ENCODE results near the gene RECQL5.

Gene RECQL5

DNA sequence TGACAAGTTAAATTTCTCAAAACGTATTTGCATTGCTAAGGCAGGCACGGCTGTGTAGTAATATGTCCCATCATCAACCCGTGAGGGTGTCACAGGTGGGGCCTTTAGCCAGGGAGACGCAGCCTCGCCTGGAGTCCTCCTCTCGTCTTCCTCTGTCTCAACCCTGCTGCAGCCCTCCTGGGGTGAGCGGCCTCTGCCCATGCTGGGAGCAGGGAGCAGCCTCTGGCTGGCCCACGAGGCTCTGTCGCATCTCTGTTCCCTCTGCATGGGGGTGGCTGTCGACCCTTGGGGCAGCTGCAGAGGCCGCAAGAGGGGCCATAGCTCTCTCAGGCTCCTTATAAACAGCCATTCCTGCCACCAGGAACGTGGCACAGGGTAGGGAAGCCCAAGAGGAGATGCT is 34.5 kb downstream of the RECQL5 start:
- no peak for DNase-seq (ENCODE audit: extremely low spot score)
- POLR2A ChIA-PET: interaction anchor here (1.1 to 2.0 kb wide), 3 partner anchors 20 to 147 kb away, joined by 5 to 8 read pairs (median 6); a partner anchor contains a TSS
- TF ChIP-seq FOXA1 (IDR thresholded peaks at IDR 0.05) (no peak), LEF1 (IDR thresholded peaks at IDR 0.05; ENCODE audit: borderline replicate concordance) (no peak), SP1 (IDR thresholded peaks at IDR 0.05) (no peak), L3MBTL2 (conservative IDR thresholded peaks at IDR 0.05) (no peak), SUZ12 (IDR thresholded peaks at IDR 0.05) (no peak)
- CTCF ChIA-PET: interaction anchor here (0.7 to 3.4 kb wide), 18 partner anchors 10 to 202 kb away, joined by 3 to 93 read pairs (median 10); a partner anchor contains a TSS

GRCh38 chr17:75631353-75631752 is 35.6 kb downstream of the RECQL5 start:
- CTCF ChIA-PET: no interaction called here
- TF ChIP-seq NFRKB (IDR thresholded peaks at IDR 0.05): no peak
- TF ChIP-seq ARNT (IDR thresholded peaks at IDR 0.05): no peak
- TF ChIP-seq ZNF384 (IDR thresholded peaks at IDR 0.05): no peak
- TF ChIP-seq LEF1 (IDR thresholded peaks at IDR 0.05; ENCODE audit: borderline replicate concordance): no peak
- TF ChIP-seq SUZ12 (IDR thresholded peaks at IDR 0.05): no peak
- TF ChIP-seq L3MBTL2 (conservative IDR thresholded peaks at IDR 0.05): no peak
- no peak for TF ChIP-seq FOXM1 (IDR thresholded peaks at IDR 0.05; ENCODE audit: borderline replicate concordance)
- no peak for TF ChIP-seq FOXK2 (IDR thresholded peaks at IDR 0.05)
- no peak for TF ChIP-seq BHLHE40 (IDR thresholded peaks at IDR 0.05; ENCODE audit: borderline replicate concordance)
- TF ChIP-seq SP1 (IDR thresholded peaks at IDR 0.05): no peak
- no peak for TF ChIP-seq CTBP1 (IDR thresholded peaks at IDR 0.05; ENCODE audit: borderline replicate concordance)
- POLR2A ChIA-PET: no interaction called here
- DNase-seq (ENCODE audit: extremely low spot score): no peak

DNA sequence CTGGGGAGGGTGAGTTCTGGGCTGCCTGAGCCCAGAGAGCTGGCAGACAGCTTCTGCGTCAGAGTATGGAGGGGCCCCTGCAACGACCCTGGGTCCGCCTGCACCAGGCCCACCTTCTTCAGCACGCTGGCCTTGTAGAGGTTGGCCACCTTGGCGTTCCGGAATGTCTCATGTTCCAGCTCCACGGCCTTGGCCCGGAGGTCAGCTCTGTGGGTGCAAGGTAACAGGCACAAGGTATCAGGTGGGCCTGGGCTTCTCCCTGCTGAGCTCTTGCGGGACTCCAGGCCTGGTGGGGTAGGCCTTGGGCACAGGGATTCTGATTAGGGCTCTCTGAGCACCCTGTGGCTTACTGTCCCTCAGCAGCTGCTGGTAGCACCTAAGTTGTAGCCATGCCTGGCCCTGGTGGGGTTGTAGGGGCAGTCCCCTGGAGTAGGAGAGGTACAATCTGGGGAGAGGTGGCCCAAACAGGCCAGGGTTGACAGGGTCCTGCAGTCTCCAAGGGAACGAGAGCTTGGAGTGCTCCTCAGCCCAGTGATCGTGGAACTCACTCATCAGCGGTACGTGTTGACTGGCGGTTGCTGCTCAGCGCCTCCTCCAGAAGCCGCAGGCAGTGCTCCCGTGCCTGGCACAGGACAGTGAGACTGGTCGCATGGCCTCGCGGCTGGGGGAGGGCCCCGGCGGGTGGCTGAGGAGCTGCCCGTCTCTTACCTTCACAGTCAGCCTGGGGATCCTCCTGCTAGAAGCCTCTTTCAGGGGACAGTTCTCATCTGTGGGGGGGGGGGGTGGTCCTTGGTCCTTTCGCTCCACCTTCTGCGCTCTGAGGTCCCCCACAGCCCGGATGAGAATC is 36.7 kb downstream of the RECQL5 start:
- POLR2A ChIA-PET: interaction anchor here (1.7 kb wide), 1 partner anchor 150 kb away, joined by 5 read pairs; no protein-coding TSS in a partner anchor
- no peak for TF ChIP-seq NFRKB (IDR thresholded peaks at IDR 0.05)
- no peak for TF ChIP-seq FOXM1 (IDR thresholded peaks at IDR 0.05; ENCODE audit: borderline replicate concordance)
- no peak for TF ChIP-seq TARDBP (IDR thresholded peaks at IDR 0.05)
- no peak for TF ChIP-seq SUZ12 (IDR thresholded peaks at IDR 0.05)
- no peak for TF ChIP-seq FOXA1 (IDR thresholded peaks at IDR 0.05)
- TF ChIP-seq LEF1 (IDR thresholded peaks at IDR 0.05; ENCODE audit: borderline replicate concordance): no peak
- TF ChIP-seq FOXK2 (IDR thresholded peaks at IDR 0.05): no peak
- TF ChIP-seq HDGF (IDR thresholded peaks at IDR 0.05; ENCODE audit: borderline replicate concordance): no peak
- TF ChIP-seq ELF4 (IDR thresholded peaks at IDR 0.05): no peak
- TF ChIP-seq BHLHE40 (IDR thresholded peaks at IDR 0.05; ENCODE audit: borderline replicate concordance): no peak
- no peak for TF ChIP-seq CTBP1 (IDR thresholded peaks at IDR 0.05; ENCODE audit: borderline replicate concordance)
- no peak for TF ChIP-seq L3MBTL2 (conservative IDR thresholded peaks at IDR 0.05)
- TF ChIP-seq SP1 (IDR thresholded peaks at IDR 0.05): no peak
- TF ChIP-seq ZNF384 (IDR thresholded peaks at IDR 0.05): no peak
- TF ChIP-seq, protein P1, sequence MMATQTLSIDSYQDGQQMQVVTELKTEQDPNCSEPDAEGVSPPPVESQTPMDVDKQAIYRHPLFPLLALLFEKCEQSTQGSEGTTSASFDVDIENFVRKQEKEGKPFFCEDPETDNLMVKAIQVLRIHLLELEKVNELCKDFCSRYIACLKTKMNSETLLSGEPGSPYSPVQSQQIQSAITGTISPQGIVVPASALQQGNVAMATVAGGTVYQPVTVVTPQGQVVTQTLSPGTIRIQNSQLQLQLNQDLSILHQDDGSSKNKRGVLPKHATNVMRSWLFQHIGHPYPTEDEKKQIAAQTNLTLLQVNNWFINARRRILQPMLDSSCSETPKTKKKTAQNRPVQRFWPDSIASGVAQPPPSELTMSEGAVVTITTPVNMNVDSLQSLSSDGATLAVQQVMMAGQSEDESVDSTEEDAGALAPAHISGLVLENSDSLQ (IDR thresholded peaks at IDR 0.05): no peak
- no peak for TF ChIP-seq ARNT (IDR thresholded peaks at IDR 0.05)
- CTCF ChIA-PET: interaction anchor here (0.6 to 1.6 kb wide), 2 partner anchors 30 to 119 kb away, joined by 3 to 5 read pairs; no protein-coding TSS in a partner anchor
- no peak for DNase-seq (ENCODE audit: extremely low spot score)

DNA sequence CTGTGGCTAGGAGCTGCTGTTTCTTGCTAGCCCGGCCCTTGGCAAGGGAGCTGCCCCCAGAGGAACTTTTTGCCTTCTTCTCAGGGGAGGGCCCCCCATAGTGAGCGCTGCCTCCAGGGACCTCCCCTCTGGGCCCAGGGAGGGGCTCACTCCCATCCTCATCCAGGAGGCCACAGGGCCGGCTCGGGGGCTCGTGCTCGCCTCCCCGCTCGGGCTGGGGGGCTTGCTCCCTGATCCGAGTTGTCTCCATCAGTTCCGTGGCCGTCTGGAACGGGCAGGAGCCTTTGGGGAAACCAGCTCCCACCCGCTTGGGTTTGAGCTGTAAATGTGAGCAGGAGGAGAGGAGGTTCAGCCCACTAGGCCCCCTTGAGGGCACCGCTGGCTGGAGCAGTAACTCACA is 37.8 kb downstream of the RECQL5 start:
- ChIA-PET CTCF (interaction anchor here (0.5 to 1.2 kb wide), 3 partner anchors 28 to 121 kb away, joined by 3 to 4 read pairs (median 3); no protein-coding TSS in a partner anchor), POLR2A (interaction anchor here (1.3 to 1.7 kb wide), 2 partner anchors 32 to 151 kb away, joined by 3 to 5 read pairs; no protein-coding TSS in a partner anchor)
- DNase-seq (ENCODE audit: extremely low spot score): no peak
- no peak for TF ChIP-seq ZNF384 (IDR thresholded peaks at IDR 0.05)

GRCh38 chr17:75628425-75628824 is 38.5 kb downstream of the RECQL5 start:
- TF ChIP-seq FOXK2 (IDR thresholded peaks at IDR 0.05) (no peak), TARDBP (IDR thresholded peaks at IDR 0.05) (no peak), FOXM1 (IDR thresholded peaks at IDR 0.05; ENCODE audit: borderline replicate concordance) (no peak), L3MBTL2 (conservative IDR thresholded peaks at IDR 0.05) (no peak), NFRKB (IDR thresholded peaks at IDR 0.05) (no peak), ARNT (IDR thresholded peaks at IDR 0.05) (no peak), FOXA1 (IDR thresholded peaks at IDR 0.05) (no peak)
- CTCF ChIA-PET: interaction anchor here (0.5 to 1.2 kb wide), 4 partner anchors 27 to 122 kb away, joined by 3 to 5 read pairs (median 4); no protein-coding TSS in a partner anchor
- DNase-seq (ENCODE audit: extremely low spot score): no peak
- POLR2A ChIA-PET: interaction anchor here (1.3 to 1.7 kb wide), 2 partner anchors 33 to 152 kb away, joined by 3 to 5 read pairs; no protein-coding TSS in a partner anchor

- POLR2A ChIA-PET: no interaction called here
Measured at GRCh38 chr17:75627094-75627493, 39.9 kb downstream of the RECQL5 start.

More at GRCh38 chr17:75627094-75627493, 39.9 kb downstream of the RECQL5 start:
- no peak for DNase-seq (ENCODE audit: extremely low spot score)
- TF ChIP-seq ZNF384 (IDR thresholded peaks at IDR 0.05) (no peak), LEF1 (IDR thresholded peaks at IDR 0.05; ENCODE audit: borderline replicate concordance) (no peak), L3MBTL2 (conservative IDR thresholded peaks at IDR 0.05) (no peak), CTBP1 (IDR thresholded peaks at IDR 0.05; ENCODE audit: borderline replicate concordance) (no peak), ARNT (IDR thresholded peaks at IDR 0.05) (no peak), ELF4 (IDR thresholded peaks at IDR 0.05) (no peak), BHLHE40 (IDR thresholded peaks at IDR 0.05; ENCODE audit: borderline replicate concordance) (no peak), FOXK2 (IDR thresholded peaks at IDR 0.05) (no peak), SP1 (IDR thresholded peaks at IDR 0.05) (no peak), FOXA1 (IDR thresholded peaks at IDR 0.05) (no peak), FOXM1 (IDR thresholded peaks at IDR 0.05; ENCODE audit: borderline replicate concordance) (no peak), TARDBP (IDR thresholded peaks at IDR 0.05) (no peak), HDGF (IDR thresholded peaks at IDR 0.05; ENCODE audit: borderline replicate concordance) (no peak), SUZ12 (IDR thresholded peaks at IDR 0.05) (no peak), NFRKB (IDR thresholded peaks at IDR 0.05) (no peak)
- TF ChIP-seq, protein P1 (IDR thresholded peaks at IDR 0.05): no peak
- CTCF ChIA-PET: interaction anchor here (4.7 kb wide), 1 partner anchor 25 kb away, joined by 26 read pairs; no protein-coding TSS in a partner anchor

Measured in HEK293T (cell line).